A673 (cell line): Measurements from ENCODE around the gene OR2W3. TPM values are rescaled to one million over a fixed set of nuclear protein-coding genes. Genes with fewer than 3 reads are reported as not detected.
A peak's percentile ranks its signal among the peaks of the same experiment; 100 is the strongest.

Experiments used
- BruUV-seq: library from RNA; stranded (reverse); fragments of 400-500 nt; replicated peaks from 2 replicates; lab custom pipeline; 2021; lab: Mats Ljungman, UMichigan
- CTCF ChIA-PET: fragments of 300-600 bp; sonication (Branson Sonifier 250); formaldehyde crosslinking; loops from one replicate; lab custom pipeline; 2022; ENCODE audit warnings: antibody characterized with exemption; lab: Charles Lee
- POLR2A ChIA-PET: fragments of 300-600 bp; sonication (Branson Sonifier 250); formaldehyde crosslinking; loops from one replicate; lab custom pipeline; 2022; ENCODE audit warnings: antibody characterized with exemption; ENCODE audit not compliant: low non-redundant PET; lab: Charles Lee
- DNase-seq: peaks from one replicate; pipeline ENCODE4 v3.0.0-alpha.2; 2015; ENCODE audit warnings: low spot score
- H3K27ac ChIP-seq: fragments of 200-600 bp; sonication (generic); 2 replicates; pipeline ENCODE4 v1.5.1; 2016; ENCODE audit warnings: mixed run types, low read depth, mild to moderate bottlenecking, mixed read lengths, antibody characterized with exemption, low read length; ENCODE audit not compliant: poor library complexity, severe bottlenecking
- H3K27me3 ChIP-seq: fragments of 200-600 bp; sonication (generic); replicated peaks from 2 replicates; pipeline ENCODE4 v1.6.1; 2017; ENCODE audit warnings: mixed run types, low read depth, mild to moderate bottlenecking, mixed read lengths, antibody characterized with exemption, low read length; ENCODE audit not compliant: insufficient read depth, poor library complexity
- H3K36me3 ChIP-seq: fragments of 200-600 bp; sonication (generic); 2 replicates; pipeline ENCODE4 v1.6.1; 2016; ENCODE audit warnings: mixed run types, mild to moderate bottlenecking, mixed read lengths, antibody characterized with exemption, low read length; ENCODE audit not compliant: insufficient read depth, poor library complexity, severe bottlenecking
- H3K4me1 ChIP-seq: fragments of 200-600 bp; sonication (generic); 2 replicates; pipeline ENCODE4 v1.6.1; 2017; ENCODE audit warnings: mixed run types, mild to moderate bottlenecking, mixed read lengths, antibody characterized with exemption, low read length; ENCODE audit not compliant: insufficient read depth, poor library complexity, severe bottlenecking
- H3K4me3 ChIP-seq: fragments of 200-600 bp; sonication (generic); 2 replicates; pipeline ENCODE4 v1.5.1; 2016; ENCODE audit warnings: low read depth, mixed run types, mild to moderate bottlenecking, mixed read lengths, low read length; ENCODE audit not compliant: poor library complexity, severe bottlenecking
- H3K9me3 ChIP-seq: fragments of 200-600 bp; sonication (generic); 2 replicates; pipeline ENCODE4 v1.6.1; 2016; ENCODE audit warnings: mixed run types, low read depth, mild to moderate bottlenecking, mixed read lengths, antibody characterized with exemption, low read length; ENCODE audit not compliant: poor library complexity, severe bottlenecking
- EZH2 ChIP-seq: fragments of 200-600 bp; sonication (generic); IDR thresholded peaks from 2 replicates; pipeline ENCODE4 v1.6.1; 2017; ENCODE audit warnings: borderline replicate concordance, low read depth, mild to moderate bottlenecking, mixed read lengths, antibody characterized with exemption, low read length; ENCODE audit not compliant: poor library complexity, severe bottlenecking
- intact Hi-C: fragments of 100-400 bp; cut with micrococcal nuclease; formaldehyde crosslinking; loops from one replicate; pipeline ENCODE4 v1.10.0; 2022; ENCODE audit not compliant: unreplicated experiment
- total RNA-seq: library from RNA; stranded (reverse); gene quantifications from 2 replicates; pipeline ENCODE4 v1.2.3, GENCODE V29; 2021
- TF ChIP-seq, protein P1 (sequence below): fragments of 300-800, 200-600 bp; sonication (generic); conservative IDR thresholded peaks from 2 replicates; pipeline ENCODE4 v1.5.1; 2017; ENCODE audit warnings: low read depth, mild to moderate bottlenecking, antibody characterized with exemption, low read length, moderate library complexity, mixed read lengths

The OR2W3 gene
- total RNA-seq, 1 experiment from 2014 or later, result not detected

GRCh38 chr1:247905181-247905580 is 9.8 kb downstream of the OR2W3 start:
- TF ChIP-seq, protein P1, sequence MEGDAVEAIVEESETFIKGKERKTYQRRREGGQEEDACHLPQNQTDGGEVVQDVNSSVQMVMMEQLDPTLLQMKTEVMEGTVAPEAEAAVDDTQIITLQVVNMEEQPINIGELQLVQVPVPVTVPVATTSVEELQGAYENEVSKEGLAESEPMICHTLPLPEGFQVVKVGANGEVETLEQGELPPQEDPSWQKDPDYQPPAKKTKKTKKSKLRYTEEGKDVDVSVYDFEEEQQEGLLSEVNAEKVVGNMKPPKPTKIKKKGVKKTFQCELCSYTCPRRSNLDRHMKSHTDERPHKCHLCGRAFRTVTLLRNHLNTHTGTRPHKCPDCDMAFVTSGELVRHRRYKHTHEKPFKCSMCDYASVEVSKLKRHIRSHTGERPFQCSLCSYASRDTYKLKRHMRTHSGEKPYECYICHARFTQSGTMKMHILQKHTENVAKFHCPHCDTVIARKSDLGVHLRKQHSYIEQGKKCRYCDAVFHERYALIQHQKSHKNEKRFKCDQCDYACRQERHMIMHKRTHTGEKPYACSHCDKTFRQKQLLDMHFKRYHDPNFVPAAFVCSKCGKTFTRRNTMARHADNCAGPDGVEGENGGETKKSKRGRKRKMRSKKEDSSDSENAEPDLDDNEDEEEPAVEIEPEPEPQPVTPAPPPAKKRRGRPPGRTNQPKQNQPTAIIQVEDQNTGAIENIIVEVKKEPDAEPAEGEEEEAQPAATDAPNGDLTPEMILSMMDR, result no peak
- no peak for TF ChIP-seq EZH2
- intact Hi-C loops, result no loop called here
- peaks cover 5% of the 10 kb centered on the region for H3K9me3 ChIP-seq
- CTCF ChIA-PET, result no interaction called here
- no peaks in the 10 kb centered on the region for H3K36me3 ChIP-seq
- H3K27ac ChIP-seq, result no peak overlapping the region
- POLR2A ChIA-PET, result no interaction called here
- no TSS peak for BruUV-seq
- no peak for DNase-seq
- no peak overlapping the region for H3K4me3 ChIP-seq
- H3K4me1 ChIP-seq, result no peaks in the 10 kb centered on the region
- no peaks in the 10 kb centered on the region for H3K27me3 ChIP-seq

- Histone ChIP-seq H3K36me3 (no peaks in the 10 kb centered on the region), H3K4me1 (no peaks in the 10 kb centered on the region), H3K4me3 (no peak overlapping the region), H3K27ac (no peak overlapping the region), H3K9me3 (peaks cover 8% of the 10 kb centered on the region), H3K27me3 (no peaks in the 10 kb centered on the region)
- no TSS peak for BruUV-seq
- TF ChIP-seq EZH2, result no peak
- TF ChIP-seq, protein P1, result no peak
- ChIA-PET CTCF (no interaction called here), POLR2A (no interaction called here)
- no peak for DNase-seq
- intact Hi-C loops, result no loop called here
These were observed 10.6 kb downstream of the OR2W3 start for GRCh38 chr1:247905910-247906503.

DNA sequence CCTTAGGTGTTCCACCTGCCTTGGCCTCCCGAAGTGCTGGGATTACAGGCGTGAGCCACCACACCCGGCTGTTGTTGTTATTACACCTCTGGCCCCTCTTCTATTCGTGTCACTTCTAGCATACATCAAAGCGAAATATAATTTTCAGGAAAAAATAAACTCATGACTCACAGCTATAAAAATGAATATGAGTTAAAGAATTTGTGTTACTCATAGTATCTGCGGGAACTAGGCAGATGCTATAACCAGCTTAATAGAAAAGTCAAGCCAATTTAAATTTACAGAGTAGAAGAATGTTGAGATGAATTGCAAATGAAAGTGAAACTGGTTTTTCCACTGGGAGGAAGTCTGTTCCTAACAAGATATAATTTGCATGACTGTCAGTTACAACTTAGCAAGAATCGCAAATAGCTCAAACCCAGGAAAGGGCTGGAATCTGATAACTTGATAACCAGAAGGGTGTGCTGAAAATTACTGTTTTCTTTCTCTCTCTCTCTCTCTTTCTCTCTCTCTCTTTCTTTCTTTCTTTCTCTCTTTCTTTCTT is 11.2 kb downstream of the OR2W3 start:
- Histone ChIP-seq H3K9me3 (peaks cover 8% of the 10 kb centered on the region), H3K4me3 (no peak overlapping the region)

More for the DNA sequence above, 11.2 kb downstream of the OR2W3 start:
- no TSS peak for BruUV-seq
- TF ChIP-seq, protein P1, result no peak
- no peak for TF ChIP-seq EZH2
- Histone ChIP-seq H3K36me3 (no peaks in the 10 kb centered on the region), H3K27ac (no peak overlapping the region), H3K27me3 (no peaks in the 10 kb centered on the region), H3K4me1 (no peaks in the 10 kb centered on the region)
- intact Hi-C loops, result no loop called here
- DNase-seq, result peak; percentile 3
- ChIA-PET CTCF (interaction anchor here (0.6 kb wide), 1 partner anchor 586 kb away, joined by 7 read pairs; no protein-coding TSS in a partner anchor), POLR2A (no interaction called here)
